HG03469 (cell line): ENCODE data around the gene USP2.

ENCODE experiments used
- ATAC-seq: cut with Tn5 transposase; IDR thresholded peaks from one replicate; pipeline ENCODE4 v1.9.1; 2021; ENCODE audit warnings: mild to moderate bottlenecking, moderate library complexity, moderate number of reproducible peaks; ENCODE audit not compliant: unreplicated experiment

The USP2 gene

GRCh38 chr11:119381181-119381988 lies at the start of gene USP2:
Gene USP2, minus strand, starts transcription at chr11:119381690. Its CDS starts 8,210 bp downstream, at chr11:119373480.
- ATAC-seq: peak; percentile 92

GRCh38 chr11:119427279-119427678 lies 45.8 kb upstream of the USP2 start:
- ATAC-seq: no peak

GRCh38 chr11:119426142-119426541 lies 44.7 kb upstream of the USP2 start:
- ATAC-seq: no peak

DNA sequence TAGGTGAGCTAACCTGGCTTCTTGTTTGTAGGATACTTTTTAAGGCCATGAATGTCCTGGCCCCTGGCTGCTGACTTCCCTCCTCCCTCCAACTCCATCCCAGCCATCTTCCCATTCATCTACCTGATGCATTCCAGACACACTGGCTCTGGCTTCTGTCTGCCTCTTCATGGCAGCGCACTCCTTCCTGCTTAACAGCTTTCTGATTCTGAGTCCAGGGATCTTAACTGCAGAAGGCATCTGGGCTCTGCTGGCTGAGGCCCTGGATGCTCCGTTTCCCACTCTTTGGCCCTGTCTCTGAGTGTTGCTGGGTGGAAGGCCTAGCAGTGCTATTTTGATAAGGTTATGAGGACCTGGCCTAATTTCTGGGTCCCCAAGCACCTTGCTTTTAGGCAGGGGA lies 43.3 kb upstream of the USP2 start:
- no peak for ATAC-seq

GRCh38 chr11:119424276-119424675 lies 42.8 kb upstream of the USP2 start:
- no peak for ATAC-seq

GRCh38 chr11:119423509-119424254 lies 42.2 kb upstream of the USP2 start:
- ATAC-seq: no peak

GRCh38 chr11:119422809-119423508 lies 41.5 kb upstream of the USP2 start, which contains the start of gene THY1:
Gene THY1, minus strand, starts transcription at chr11:119423172. Its CDS starts 2,267 bp downstream, at chr11:119420905.
- ATAC-seq: no peak

DNA sequence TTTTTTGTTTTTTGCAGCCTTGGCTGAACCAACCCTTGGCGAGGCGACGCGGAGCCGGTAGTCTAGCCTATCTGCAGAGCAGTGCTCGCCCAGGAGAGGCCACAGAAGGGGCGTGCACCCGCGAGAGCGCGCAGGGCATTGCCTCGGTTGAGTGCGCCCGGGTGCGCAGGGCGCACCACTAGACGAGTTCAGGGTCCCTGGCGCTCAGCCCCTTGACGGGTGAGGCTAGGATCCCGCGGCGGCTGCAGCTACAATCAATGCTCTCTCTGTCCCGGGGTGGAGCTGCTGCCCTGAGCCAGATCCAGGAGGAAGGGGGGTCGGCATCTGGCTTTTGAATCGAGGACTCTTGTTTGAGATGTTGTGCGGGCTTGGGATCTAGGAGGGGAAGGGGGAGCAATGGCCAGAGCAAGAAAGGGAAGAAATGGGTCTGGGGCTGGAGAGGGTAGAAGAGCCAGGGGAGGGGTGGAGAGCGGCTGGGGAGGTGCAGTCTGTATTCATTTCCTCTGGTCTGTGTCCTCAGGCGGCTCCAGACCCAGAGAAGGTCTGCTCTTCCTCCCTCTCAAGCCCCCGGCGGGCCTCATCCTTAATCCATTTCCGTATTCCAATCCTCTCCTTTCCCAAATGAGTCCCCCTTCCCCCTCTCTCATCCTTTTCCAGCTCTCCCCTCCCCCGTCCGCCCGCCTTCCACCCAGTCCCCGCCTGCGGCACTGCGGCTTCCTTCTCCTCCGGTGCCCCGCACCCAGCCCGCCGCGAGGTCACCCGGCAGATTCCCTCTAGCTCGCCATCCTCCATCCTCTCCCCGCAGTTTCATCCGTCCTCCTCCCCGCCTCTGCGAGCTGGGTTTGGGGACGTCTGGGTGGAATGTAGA lies 40.7 kb upstream of the USP2 start:
- no peak for ATAC-seq

- no peak for ATAC-seq
These were observed 39.9 kb upstream of the USP2 start for GRCh38 chr11:119421351-119421750.

GRCh38 chr11:119420631-119421030 lies 39.1 kb upstream of the USP2 start:
- ATAC-seq: no peak

DNA sequence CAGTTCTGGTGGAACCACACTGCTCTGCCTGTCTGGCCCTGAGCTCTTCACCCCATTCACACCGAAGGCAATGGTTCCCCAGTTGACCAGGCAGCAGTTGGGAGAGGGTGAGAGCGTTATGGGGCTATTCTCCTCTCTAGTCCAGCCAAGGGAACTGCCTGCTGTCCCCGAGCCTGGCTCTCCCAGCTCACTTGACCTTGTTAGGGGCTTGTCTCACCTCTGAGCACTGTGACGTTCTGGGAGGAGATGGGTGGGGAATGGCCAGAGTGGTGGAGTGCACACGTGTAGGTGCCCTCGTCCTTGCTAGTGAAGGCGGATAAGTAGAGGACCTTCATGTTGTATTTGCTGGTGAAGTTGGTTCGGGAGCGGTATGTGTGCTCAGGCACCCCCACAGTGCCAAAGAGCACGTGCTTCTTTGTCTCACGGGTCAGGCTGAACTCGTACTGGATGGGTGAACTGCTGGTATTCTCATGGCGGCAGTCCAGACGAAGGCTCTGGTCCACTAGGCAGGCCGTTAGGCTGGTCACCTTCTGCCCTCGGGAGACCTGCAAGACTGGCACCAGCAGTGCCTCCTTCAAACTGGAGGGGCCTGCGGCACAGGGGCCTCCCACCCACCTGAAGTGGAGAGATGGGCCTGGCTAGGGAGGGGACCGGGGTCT lies 38.5 kb upstream of the USP2 start:
- no peak for ATAC-seq

DNA sequence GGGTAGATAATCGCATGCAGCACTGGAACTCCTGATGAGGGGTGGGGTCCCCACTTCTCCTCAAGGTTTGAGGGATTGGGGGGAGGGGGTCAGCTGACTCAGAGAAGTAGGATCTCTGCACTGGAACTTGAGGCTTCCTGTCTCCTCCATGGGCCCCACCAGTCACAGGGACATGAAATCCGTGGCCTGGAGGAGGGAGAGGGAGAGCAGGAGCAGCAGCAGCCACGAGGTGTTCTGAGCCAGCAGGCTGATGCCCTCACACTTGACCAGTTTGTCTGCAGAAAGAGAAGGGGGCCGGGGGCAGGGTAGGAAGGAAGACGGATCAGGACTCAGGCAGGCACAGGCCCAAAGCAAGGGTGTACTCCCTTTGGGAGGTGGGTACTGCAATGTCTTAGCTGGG lies 37.8 kb upstream of the USP2 start:
- ATAC-seq: no peak

- ATAC-seq: no peak
These were observed 37.3 kb upstream of the USP2 start for GRCh38 chr11:119418759-119419158.

DNA sequence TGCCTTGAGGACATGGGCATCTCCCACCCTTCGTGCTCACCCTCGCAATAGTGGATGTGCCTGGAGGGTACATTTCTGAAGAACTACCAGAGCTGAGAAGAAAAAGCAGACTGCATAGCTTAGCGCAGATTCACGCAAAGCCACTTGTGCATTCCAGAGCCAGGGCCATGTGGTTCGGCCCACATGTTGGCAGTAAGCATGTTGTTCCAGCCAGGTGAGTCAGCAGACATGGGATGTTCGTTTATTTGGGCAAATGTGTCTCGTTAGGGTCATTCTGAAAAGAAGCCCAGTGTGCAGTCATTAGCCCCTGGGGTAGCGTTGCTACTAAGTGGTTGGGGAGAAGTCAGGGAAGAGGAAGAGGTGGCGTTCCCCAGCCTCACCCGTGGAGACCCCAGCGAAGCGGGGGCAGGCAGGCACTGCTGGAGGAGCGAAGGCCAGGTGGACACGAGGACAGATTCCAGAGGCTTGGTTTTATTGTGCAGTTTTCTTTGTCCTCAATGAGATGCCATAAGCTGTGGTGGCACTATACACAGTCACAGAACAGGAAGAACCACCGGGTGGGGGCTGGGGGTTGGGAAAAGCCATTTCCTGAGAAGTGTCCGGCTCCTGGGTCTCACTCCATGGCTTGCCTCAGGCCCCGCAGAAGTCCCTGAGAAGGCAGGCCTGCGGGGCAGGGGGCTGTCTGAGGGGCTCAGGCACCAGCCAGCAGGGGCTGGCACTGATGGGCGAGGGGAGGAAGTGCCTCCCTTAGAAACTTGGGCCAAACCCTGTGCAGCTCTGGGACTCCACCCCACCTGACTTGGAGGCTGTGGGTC lies 36.4 kb upstream of the USP2 start:
- ATAC-seq: no peak

GRCh38 chr11:119416606-119417580 lies 35.4 kb upstream of the USP2 start:
- ATAC-seq: no peak

GRCh38 chr11:119415966-119416365 lies 34.5 kb upstream of the USP2 start:
- ATAC-seq: no peak

GRCh38 chr11:119415517-119415916 lies 34.0 kb upstream of the USP2 start:
- ATAC-seq: no peak

GRCh38 chr11:119414734-119415133 lies 33.2 kb upstream of the USP2 start:
- ATAC-seq: no peak
